Measurements from ENCODE around the gene SREBF2.

The SREBF2 gene

DNA sequence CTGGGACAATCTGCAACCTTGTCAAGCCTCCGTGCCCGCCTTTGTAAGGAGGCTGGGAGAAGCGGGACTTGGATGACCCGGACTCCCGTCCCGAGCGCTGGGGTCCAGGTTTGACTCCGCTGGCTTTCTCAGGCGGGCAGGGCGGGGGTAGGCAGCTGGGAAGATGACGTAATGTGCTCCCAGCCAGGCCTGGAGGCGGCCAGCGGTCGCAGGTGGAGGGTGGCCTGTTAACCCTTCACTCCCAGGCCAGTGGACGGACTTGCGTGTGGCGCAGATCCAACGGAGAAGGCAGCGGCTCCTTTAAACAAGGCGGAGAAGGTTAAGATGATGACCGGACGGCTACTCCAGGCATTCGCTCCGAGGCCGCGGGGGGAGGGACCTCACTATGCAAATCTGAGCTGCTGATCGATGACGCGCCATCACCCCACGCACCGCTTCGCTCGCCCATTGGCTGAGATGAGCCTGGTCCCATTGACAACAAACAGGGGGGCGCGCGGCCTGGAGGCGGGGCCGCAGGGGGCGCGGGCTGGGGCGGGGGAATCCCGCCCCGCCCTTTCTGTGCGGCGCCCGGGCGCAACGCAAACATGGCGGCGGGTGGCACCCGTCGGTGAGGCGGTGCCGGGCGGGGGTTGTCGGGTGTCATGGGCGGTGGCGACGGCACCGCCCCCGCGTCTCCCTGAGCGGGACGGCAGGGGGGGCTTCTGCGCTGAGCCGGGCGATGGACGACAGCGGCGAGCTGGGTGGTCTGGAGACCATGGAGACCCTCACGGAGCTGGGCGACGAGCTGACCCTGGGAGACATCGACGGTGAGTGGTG, at the start of gene SREBF2:
Gene SREBF2 (plus strand): TSS at position 553 of the 816 bp plus-strand sequence. CDS start 166 bp downstream, at position 719.
- DNase-seq, result peak; percentile 99

DNA sequence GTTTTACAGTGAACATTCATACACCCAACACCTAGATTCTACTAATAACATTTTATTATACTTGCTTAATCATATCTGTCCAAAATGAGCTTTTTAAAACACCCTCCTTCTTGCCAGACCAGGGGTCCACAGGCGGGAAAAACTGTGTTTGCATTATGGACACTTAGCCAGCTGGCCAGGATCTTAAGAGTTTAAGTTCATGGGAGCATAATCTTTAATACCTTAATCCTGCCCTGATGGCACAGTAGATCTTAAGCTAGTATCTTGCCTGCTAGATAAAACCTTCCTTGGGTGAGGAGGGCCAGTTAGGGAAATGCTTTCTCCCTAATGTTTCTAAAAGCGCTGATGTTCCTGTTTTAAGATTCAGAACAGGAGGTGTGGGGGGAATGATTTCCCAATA, 45.6 kb upstream of the SREBF2 start:
- no peak for DNase-seq

DNA sequence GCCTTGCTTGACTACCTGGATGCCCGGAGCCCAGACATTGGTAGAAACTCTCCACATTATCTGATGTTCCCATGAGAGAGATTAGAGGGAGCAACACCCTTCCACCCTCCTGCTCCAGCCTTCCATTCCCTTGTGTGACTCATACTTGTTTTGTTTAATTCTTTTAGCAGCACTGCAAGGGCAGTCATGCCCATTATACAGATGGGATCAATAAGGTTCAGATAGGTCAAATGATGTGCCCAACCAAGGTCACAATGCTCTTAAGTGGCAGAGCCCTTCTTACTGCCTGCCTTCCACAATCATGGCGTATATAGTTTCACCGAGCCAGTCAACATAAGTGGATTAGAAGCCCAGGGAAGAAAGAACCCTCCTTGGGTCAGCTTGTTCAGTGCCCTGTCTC, 39.0 kb upstream of the SREBF2 start:
- no peak for DNase-seq

DNA sequence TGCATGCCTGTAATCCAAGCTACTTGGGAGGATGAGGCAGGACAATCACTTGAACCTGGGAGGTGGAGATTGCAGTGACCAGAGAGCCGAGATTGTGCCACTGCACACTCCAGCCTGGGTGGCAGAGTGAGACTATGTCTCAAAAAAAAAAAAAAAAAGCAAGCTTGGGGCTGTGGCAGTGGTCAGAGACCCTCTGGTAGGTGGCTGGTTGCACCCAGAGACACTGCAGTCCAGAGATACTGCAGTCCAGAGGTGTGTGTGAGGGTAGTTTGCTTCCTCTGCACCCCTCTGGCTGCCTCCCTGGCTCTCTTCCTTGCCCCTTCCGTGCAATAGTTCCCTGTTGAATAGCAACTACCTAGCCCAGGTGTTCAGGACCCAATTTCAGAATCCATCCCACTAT, 34.2 kb upstream of the SREBF2 start:
- DNase-seq, result no peak

DNA sequence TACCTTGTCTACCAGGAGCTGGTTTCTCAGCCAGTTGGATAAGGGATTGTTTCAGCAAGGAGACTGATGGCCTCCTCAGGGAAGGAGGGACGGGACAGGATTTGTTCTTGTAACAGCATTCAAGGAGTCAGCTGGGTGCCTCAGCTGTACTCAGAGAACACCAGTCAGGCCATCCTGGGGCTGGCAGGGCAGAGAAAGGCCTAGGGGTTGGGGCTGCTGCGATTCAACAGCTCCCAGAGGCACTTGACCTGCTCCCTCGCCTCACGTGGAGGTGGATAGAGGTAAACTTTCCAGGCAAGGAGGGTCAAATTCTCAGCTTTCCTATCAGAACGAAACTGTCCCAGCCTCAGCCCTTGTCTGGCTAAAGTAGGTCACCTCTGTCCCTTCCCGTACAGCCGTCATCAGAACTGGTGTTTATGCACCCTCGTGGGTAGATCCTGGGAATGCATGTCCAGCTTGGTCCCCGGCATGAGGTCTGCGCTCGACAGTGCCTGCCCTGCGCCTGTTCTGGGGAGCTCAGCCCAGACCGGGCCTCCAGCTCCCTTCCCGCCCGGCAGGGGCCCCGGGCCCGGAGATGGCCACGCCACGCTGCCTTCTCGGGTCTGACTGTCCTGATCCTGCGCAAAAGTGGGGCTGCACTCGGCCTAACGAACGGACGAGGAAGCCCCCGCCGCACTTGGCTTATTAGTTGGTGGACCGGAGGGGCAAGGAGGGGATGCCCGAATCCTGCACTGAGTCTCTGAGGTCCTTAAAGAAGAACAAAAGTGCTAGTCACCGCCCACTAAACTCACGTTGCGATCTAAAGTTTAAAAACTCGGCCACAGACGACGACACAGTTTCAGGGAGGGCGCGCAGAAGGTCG, 33.2 kb upstream of the SREBF2 start:
- DNase-seq, result no peak

DNA sequence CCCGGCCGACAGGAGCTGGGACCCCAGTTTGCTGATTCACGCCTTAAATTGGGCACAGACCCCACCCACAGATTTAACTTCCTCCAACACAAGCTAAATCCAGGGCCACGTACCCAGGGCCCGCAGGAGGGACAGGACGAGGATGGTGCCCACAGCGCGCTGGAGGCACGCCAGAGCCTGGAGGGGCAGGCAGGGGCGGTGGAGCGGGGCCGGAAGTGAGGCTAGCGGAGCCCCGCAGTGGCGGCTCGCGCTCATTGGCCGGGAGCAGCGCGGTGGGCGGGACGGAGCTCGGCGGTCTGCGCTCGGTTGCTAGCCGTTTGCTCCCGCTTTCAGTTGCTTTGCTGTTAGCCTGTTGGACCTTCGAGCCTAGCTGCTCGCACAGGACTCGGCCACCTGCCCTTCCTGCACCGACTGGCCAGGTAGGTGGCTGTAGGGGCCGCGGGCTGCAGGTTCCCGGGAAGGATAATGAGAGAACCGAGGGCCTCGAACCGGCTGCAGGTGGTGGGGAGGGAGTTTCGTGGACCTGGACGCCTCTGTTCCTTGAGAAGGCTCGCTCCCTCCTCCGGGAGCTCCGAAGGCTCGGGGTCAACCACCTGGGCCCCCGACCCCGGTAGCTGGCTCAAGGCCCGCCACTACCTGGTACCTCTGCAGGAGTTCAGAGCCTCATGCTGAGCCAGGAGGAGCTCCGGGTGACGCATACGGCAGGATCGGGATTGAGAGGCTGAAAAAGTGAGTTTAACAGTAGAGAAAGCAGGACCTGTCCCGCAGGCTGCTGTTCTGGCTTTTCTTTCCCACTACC, 32.4 kb upstream of the SREBF2 start, which contains the start of gene CCDC134:
Gene CCDC134 (plus strand): TSS at position 332 of the 799 bp plus-strand sequence. CDS start 8,212 bp downstream, outside the sequence.
- DNase-seq, result peak; percentile 95

DNA sequence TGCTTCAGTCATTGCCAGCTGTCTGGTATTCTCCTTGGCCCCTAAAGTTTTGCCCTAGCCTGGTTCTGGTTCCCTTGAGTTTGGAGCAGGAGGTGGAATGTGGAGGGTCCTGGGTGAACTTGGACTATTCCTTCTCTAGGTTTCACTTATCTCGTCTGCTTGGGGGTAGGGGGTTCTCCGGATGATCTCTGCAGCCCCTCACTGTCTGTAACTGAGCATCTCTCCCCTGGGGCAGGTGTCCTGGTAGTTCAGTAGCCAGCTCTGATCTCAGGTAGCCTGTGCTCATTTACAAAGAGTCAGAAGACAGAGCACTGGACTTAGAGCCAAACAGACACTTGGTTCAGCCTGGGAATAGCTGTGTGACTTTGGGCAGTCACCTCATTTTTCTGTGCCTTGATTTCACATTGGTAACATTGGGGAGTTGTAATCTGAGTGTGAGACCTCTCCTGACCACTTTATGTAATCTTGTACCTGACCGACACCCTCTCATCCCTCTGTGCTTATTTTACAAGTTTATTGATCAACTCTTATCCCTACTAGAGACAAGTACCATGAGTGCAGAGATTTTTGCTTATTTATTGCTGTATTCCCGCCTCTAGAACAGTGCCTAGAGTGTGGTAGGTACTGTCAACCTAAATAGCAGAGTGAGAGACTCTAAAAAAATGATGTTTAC, 31.6 kb upstream of the SREBF2 start:
- no peak for DNase-seq

DNA sequence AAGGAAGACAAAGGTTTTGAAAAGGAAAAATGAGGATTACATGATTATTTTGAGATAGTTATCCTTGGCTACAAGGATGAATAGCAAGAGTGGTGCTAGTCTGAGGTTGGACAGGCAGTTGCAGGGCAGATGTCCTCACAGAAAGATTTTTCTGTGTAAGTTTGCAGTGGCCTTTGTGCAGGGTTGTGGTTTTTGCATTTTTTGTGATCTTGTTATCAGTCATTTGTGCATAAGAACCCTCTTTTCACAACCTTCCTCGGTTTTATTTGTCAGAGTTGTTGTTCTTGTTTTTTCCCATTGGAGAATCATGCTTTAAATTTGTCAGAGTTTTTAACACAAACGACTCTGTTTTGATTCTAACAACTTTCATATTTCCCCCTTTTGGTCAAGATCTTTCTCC, 31.0 kb upstream of the SREBF2 start:
- no peak for DNase-seq

DNA sequence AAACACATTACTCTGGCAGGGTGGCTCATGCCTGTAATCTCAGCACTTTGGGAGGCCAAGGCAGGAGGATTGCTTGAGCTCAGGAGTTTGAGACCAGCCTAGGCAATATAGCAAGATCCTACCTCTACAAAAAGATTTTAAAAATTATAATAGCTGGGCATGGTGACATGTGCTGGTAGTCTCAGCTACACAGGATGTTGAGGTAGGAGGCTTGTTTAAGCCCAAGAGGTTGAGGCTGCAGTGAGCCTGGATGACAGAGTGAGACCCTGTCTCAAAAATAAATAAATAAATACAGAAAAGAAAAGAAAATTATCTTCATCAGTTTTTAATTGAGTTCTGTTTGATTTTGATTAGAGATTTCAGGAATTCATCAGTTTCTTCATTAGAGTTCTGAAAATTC, 27.3 kb upstream of the SREBF2 start:
- no peak for DNase-seq

DNA sequence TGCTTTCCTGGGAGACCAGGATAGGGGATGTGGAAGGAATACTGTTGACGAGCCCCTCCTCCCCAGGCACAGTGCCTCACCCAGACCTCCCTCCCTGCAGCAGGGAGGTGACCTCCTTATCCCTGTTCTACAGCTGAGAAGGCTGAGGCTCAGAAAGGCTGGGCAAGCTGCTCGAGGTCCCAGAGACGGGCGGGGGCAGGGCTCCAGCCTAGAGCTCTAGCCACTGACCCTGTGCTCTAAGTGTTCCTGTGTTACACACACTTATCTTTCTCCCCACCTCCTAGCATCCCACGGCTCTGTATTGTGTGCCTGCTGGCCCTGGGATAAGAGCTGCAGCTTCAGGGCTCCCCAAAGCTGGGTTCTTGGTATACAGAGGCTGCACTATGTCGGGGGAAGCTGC, 24.5 kb upstream of the SREBF2 start:
- no peak for DNase-seq

DNA sequence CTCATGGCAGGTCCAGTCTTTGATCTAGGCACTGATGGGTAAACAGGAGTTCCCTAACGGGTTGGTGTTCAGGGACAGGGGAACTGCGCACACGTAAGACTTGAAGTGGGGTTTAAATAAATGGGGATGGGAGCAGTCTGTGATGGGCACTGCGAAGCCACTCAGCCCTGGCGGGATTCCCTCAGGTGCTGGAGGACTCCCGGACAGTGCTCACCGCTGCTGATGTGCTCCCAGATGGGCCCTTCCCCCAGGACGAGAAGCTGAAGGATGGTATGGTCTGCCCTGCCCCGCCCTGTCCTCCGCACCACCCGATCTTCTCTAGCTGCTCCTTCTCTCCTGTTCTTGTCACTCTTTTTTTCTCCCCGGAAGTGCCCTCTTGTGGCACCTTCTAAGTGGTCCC, 22.9 kb upstream of the SREBF2 start:
- DNase-seq, result no peak

DNA sequence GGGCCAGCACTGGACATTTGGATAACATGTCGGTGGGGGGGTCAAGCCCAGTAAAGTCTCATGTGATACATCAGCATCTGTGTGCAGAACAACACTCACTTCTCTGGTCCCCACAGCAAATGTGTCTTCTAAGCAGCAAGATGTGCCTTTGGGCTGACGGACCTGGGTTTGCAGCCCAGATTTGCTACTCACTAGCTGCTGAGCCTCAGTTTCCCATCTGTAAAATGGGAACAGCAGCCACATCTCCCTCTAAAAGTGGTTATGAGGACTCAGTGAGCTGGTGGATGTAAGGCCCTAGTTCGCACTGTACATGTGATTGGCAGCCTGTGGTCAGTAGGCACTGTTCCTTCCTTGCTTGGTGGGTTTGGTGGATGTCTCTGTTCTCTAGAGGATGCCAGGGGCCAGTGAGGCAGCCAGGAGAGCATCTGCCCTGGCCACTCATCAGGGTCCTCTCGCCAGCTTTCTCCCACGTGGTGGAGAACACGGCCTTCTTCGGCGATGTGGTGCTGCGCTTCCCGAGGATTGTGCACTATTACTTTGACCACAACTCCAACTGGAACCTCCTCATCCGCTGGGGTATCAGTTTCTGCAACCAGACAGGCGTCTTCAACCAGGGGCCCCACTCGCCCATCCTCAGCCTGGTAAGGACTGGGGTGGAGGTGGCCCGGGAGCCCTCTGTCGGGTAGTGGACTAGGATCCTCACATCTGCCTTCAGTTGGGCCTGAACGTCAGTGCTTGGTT, 19.9 kb upstream of the SREBF2 start:
- DNase-seq, result no peak

DNA sequence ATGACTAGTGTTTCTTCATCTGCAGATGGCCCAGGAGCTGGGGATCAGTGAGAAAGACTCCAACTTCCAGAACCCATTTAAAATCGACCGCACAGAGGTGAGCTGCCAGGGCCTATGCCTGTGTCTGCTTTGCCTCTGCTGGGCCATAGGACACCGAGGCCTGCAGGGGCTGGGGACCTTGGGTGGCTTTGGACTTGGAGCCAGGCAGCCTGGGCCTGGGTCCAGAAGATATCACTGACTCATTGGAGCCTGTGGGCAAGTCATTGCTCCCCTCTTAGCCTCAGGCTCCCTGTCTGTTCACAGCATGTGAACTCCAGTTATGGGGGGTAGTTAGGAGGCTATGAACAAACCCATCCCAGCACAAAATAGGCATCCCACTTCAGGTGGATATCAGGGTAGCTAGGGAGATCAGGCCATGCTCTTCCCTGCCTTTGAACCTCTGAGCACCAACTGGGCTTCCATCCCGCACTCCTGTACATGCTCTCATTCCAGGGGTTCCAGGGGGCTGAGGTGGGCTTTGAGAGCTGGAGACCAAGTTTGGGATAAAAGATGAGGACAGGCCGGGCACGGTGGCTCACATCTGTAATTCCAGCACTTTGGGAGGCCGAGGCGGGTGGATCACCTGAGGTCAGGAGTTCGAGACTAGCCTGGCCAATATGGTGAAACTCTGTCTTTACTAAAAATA, 19.0 kb upstream of the SREBF2 start:
- no peak for DNase-seq

DNA sequence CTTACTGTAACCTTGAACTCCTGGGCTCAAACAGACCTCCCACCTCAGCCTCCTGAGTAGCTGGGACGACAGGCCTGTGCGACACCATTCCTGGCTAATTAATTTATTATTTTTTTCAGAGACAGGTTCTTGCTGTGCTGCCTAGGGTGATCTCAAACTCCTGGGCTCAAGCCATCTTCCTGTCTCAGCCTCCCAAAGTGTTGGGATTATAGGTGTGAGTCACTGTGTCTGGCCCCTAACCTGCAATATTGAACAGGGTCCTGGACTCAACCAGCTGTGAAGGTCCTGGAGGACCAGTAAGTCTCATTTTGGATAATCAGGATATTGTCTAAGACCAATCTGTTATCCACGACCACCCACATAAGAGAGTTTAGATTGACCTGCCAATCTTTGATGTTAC, 17.2 kb upstream of the SREBF2 start:
- DNase-seq, result no peak

DNA sequence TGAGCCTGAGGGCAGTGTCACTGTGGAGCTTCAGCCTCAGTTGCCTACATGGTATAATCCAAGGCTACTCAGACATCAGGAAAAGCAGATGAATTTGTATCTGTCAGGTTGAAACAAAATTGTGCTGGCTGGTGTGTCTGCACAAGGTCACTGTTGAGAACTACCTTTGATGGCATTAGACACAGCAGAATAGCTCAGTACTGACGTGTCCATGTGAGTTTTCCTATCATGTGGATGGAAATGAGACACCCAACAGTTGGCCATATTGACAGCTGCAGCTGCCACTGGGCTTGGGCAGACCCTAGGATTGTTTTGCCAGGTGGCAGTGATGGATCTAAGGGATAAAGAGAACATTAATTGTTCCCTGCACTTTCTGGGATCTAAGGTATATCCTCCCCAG, 16.7 kb upstream of the SREBF2 start:
- no peak for DNase-seq

DNA sequence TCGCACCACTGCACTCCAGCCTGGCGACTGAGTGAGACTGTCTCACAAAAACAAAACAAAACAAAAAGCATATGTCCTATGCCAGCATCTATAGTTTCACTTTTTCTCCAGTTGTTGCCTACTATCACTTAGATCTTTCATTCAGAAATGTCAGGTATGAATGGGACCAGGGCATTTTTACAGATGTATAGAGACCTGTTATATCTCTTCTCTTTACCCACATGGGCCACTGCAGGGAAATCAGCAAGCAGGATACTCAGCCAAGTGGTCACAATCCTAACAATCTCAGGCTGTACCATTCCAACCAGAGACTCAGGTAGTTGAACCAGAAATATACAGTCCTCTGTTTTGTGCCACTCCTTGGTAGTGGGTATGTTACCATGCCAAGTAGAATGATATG, 16.0 kb upstream of the SREBF2 start:
- DNase-seq, result no peak

DNA sequence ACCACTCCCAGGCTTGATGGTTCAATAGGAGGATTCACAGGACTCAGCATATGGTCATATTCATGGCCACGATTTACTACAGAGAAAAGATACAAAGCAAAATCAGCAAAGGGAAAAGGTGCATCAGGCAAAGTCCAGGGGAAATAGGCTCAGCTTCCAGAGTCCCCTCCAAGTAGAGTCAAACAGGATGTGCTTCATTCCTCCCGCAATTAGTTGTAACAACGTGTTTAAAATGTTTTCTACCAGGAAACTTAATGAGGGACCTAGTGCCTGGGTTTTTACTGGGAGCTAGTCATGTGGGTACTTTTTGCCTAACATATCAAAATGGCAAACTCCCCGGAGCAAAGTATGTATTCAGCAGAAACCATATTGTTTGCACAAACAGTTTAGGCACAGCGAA, 14.9 kb upstream of the SREBF2 start:
- DNase-seq, result no peak

DNA sequence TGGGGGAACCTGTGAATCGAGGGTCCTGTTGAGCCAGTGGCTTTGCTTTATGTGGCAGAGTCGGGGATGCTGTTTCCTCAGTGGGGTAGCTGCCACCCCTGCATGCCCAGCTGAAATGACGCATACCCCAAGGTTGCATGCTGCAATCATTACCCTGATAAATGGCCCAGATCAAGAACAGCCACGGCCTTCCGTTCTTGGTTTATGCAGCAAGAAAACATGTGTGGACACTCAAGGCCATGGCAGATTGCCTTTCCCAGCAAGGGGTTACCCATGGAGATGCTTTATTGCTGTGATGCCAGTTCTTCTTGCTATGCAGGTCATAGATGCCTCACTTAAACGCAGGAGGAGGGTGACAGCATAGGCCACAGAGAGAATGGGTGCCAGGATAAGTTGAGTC, 14.3 kb upstream of the SREBF2 start:
- no peak for DNase-seq

DNA sequence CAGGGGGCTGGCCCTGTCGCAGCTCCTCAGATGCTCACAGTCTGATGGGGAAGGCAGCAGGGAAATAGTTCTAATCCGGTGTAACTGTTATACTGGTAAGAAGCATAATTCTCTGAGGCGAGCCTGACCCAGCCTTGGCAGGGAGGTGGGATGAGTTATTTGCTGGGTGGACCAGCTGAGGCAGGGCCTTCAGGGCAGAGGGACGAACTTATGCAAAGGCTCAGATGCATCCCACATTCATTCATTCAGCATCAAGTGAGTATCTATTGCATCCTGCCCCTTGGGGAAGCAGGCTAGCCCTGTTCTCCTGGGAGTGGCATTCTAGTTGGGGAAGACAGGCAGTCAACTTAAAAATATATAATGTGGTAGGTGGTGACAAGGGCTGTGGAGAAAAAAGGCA, 13.6 kb upstream of the SREBF2 start:
- DNase-seq, result no peak

DNA sequence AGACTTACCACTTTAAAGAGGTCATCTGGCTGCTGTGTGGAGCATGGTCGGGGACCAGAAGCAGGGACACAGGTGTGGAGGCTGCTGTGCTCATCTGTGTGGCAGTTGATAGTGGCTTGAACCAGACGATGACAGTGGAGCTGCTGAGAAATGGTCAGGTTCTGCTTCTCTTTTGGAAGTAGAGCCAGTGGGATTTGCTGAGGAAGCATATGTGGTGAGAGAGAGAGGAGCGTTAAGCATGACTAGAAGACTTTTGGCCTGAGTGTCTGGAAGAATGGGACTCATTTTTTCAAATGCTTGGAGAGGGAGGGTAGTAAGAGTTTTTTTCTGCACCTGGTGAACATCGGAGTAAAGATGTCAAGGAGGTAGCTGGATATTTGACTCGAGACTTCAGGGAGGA, 12.5 kb upstream of the SREBF2 start:
- DNase-seq, result no peak

Data from GDM1 (cell line).